Activated CD4-positive, CD25-positive, alpha-beta regulatory T cell treated with anti-CD3 and anti-CD28 coated beads, Interleukin-2, amount 50 U/mL, for 16 hours (primary cell): ENCODE results near the gene ARHGEF11.

ENCODE experiments used
- DNase-seq: peaks from one replicate; pipeline ENCODE4 v3.0.0-alpha.2; 2020; ENCODE audit warnings: low read depth, low spot score

Gene ARHGEF11

DNA sequence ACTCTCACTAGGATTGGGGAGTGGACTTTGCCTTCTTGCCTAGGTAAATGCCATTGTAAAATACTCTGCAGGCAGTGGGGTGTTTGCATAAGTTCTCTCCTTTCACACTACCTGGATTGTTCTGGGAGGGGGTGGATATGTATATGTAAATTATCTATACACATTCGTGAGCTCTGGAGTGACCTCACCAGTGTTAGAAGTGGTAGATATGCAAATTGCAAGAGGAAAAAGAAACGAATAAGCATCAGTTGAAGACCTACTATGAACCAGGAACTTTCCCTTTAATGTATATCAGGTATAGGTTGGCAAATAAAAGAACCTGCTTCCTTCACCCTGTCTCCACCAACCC, 1.5 kb upstream of the ARHGEF11 start:
- DNase-seq, result no peak

DNA sequence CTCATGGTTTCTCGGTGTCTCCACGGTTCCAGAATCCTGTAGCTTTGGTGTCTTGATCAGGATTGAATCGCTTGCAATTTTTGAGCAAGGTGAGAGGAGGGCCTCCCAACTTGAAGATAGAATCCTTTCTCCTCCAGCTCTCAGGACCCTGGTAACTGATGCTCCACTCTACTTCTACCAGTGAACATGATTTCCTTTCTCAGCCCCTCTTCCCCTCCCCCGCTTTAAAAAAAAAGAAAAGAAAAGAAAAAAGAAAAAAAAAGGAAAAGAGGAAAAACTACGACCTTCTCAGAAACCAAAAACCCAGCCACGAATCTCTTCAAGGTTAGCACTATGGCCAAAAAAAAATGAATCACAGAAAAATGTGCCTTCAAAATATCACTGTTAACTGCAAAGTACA, 1.2 kb downstream of the ARHGEF11 start:
- no peak for DNase-seq

DNA sequence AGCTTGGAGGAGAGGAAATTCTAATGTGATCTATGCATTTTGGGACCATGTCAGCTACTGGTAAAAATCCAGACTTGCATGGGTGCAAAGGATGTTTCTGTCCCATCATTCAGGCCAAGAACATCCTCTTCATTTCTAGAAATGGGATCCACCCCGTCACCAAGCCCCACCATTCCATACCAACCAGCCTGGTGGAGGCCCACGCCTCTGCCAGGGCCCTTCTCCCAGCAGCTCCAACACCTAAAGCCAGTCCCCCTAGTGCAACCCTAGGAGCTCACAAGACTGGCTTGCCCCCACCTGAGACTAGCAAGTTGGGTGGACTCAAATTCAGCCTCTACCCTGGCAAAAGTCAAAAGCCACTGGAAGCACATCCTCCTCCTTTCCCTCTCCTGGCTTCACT, 1.9 kb downstream of the ARHGEF11 start:
- no peak for DNase-seq

DNA sequence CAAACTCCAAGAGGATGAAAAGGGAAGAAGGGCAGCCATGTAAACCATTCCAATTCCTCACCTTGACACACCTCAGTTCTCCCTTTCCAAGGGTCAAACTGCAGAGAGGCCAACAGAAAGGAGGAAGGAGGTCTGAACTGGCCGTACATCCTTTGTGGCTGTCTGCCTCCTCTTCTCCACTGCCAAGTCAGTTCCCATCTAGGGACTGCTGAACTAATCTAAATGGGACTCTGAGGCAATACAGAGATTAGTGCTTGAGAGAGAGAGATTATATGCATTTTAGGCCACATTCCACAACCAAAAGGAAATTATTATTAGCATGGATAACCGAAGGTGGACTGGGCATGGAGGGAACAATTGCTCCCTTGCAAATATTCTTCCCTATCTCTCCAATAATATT, 2.7 kb downstream of the ARHGEF11 start:
- DNase-seq, result no peak

DNA sequence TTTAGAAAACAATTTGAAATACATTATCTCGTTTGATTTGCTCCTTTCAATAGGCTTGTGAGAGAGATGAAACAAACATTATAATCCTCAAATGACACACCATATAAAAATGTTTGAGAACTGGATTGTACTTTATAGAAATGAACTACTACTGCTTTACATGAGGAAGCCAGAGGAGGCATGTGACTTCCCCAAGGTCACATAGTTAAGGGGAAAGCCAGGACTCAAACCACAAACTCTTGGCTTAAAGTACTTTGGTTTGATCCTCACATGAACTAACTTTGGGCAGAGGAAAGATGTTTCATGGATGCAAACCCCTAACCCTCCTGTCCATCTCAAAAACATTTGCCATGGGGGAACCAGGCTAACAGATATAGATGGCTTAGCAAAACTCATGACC, 4.7 kb downstream of the ARHGEF11 start:
- no peak for DNase-seq

DNA sequence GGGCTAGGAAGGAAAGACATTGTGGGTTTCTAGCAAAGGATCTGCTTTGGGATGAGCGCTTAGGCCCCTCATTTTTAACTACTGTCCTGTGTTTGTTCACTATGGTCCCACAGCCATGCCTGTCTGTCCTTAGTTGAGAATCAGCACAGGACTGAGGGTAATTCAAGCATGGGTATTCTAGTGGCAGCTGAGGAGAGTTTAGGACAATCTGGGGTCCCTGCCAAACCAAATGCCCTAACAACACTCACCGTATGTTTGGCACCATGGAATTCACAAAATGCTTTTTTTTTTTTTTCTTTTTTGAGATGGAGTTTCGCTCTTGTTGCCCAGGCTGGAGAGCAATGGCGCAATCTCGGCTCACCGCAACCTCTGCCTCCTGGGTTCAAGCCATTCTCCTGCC, 10.4 kb downstream of the ARHGEF11 start:
- DNase-seq, result no peak

DNA sequence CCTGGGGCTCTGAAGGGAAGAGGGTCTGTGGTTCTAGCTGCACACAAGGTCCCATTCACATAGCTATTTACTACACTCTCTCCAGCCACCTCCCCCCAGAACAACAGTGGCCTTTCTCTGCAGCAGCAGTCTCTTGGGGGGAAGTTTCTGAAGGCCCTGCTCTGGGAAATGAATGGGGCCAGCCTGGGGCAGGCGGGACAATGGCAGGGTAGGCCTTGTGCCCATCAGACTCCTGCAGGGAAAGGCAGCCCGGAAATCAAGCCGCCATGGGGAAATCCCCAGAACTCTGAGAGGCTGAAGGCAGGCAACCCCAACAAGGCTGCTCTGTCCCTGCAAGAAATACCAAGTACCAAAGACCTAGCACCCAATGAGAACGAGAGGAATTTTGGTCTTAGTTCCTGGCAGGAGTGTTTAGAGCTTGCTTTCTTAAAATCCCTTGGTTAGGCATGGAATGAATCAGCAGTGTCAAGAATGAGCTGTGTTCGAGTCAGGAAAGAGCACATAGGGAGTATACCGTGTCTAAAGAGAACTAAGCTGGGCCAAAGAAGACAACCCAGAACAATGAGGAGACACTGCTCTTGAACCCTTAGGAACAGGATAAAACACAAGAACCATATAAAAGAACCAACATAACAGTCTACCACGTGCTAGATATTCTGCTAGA, 11.3 kb downstream of the ARHGEF11 start:
- no peak for DNase-seq

DNA sequence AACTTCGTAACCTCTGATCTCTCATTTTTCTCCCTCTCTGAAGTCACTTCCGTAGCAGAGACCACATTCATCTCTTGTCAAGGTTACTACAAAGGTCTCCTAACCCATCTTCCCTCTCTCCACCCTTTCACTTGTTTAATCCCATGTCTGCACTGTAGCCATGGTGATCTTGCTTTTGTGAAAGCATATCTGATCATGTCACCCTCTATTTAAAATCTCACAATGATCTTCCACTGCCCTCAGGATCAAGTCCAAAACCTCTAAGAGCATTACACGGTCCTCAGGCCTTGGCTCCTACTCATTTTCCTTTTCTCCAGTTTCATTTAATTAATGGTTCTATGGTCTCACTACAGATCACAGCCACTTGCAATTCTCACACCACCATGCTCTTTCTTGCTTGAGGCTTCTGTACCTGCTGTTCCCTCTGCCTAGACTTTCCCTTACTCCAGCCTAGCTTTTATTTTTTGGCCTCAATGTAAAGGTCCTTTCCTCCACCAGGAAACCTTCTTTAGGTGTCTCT, 12.1 kb downstream of the ARHGEF11 start:
- no peak for DNase-seq

DNA sequence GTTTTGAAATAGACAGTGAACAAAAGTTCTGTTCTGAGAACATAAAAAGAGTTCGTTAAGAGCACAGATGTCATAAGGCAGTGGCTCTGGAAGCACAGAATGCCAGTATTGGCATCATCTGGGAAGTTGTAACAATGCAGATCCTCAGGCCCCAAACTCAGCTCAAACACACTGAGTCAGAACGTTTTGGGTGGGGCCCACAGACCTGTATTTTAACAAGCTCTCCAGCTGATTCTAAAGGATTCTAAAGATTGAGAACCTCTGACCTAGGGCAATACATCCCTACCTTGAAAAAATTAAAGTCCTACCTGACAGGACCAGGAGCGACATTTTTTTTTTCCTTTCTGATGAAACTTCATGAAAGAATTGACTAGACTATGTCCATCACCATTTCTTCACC, 13.2 kb downstream of the ARHGEF11 start:
- DNase-seq, result no peak

DNA sequence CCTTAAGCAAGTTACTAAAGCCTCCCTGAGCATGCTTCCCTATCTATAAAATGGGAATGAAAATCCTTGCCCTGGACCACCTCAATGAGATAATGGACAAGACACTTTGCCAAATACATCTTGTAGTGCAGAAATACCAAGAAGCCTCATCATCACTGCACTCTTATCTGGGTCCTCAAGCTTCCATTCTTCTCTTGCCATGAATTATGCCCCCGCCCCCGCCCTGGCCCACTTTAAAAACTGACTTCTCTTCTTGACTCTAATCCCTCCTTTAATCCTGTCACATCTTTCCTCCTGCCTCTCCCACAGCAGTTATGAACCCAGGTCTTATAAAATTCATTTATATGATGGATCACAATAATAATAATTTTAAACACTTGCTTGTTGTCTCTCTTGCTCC, 14.8 kb downstream of the ARHGEF11 start:
- DNase-seq, result no peak

DNA sequence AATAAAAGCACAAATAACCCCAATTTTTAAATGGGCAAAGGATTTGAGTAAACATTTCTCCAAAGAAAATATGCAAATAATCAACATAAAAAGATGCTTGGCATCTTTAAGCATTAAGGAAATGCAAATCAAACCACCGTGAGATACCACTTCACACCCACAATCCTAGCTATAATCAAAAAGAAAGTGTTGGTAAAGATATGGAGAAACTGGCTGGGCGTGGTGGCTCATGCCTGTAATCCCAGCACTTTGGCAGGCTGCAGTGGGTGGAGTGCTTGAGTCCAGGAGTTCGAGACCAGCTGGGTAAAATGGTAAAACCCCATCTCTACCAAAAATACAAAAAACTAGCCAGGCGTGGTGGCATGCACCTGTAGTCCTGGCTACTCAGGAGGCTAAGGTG, 16.9 kb downstream of the ARHGEF11 start:
- DNase-seq, result no peak

DNA sequence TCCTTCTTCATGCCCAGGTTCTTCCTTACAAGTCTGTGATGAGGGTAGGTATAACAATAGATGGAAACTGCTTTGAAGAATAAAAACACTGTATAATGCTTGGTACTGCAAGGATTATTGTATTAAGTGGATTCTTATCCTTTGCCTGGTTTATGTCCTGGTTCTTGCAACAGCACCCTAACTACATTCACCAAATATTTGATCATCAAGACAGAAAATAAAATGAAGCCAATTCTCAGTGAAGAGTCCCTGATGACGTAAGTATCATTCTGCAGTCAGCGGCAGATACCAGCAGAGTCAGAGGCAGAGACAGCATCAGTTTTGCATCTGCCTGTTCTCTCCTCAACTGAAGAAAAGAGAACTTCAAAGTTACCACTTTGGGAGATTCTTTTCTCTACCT, 19.7 kb downstream of the ARHGEF11 start:
- no peak for DNase-seq

DNA sequence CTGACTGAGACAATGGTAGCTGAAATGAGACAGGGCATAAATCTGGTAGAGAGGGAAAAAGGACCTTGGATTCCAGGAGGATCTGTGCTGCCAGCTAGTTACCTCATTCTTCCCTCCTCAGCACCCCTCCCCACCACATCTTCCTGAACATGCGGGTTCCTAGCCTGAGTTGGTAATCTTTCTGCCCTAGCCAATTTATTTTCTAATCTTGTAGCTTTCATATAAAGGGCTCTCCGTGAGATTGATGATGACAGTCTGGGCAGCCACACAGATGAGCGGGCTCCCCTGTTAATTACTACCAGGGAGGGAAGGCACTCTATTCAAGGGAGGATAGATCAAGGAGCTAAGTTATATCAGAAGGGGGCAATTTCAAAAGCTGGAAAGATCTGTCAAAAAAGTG, 20.2 kb downstream of the ARHGEF11 start:
- DNase-seq, result no peak

DNA sequence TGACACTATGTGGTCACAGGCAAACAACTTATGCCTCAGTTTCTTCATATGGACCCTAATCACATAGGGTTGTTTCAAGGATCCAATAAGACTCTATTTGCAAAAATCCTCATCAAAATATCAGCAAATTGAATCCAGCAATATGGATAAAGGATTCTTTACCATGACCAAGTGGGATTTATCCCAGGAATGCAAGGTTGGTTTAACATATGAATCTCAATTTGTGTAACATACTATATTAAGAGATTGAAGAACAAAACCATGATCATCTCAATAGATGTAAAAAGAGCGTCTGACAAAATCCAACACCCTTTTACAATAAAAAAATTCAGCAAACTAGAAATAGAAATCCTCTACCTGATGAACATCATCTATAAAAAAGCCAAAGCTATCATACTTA, 23.9 kb downstream of the ARHGEF11 start:
- DNase-seq, result no peak

DNA sequence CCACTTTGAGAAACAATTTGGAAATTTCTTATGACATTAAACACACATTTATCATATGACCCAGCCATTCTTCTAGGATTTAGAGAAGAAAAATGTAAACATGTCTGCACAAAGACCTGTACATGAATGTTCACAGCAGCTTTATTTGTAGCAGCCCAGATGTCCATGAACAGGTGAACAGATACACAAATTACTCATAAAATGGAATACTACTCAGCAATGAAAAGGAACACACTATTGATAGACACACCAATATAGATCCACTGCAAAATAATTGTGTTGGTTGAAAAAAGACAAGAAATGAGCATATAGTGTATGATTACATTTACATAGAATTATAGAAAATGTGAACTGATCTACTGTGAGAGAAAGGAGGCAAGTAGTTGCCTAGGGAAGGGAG, 26.1 kb downstream of the ARHGEF11 start:
- DNase-seq, result no peak

DNA sequence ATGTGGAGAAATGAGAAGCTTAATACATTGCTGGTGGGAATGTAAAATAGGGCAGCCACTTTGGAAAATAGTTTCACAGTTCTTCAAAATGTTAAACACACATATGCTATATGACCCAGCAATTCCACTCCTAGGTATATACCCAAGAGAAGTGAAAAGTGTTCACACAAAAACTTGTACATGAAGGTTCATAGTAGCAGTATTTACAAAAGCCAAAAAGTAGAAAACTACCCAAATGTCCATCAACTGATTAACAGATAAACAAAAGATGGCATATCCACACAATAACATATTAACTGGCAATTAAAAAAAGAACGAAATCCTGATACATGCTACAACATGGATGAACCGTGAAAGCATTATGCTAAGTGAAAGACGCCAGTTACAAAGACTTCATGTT, 33.7 kb downstream of the ARHGEF11 start:
- DNase-seq, result no peak

DNA sequence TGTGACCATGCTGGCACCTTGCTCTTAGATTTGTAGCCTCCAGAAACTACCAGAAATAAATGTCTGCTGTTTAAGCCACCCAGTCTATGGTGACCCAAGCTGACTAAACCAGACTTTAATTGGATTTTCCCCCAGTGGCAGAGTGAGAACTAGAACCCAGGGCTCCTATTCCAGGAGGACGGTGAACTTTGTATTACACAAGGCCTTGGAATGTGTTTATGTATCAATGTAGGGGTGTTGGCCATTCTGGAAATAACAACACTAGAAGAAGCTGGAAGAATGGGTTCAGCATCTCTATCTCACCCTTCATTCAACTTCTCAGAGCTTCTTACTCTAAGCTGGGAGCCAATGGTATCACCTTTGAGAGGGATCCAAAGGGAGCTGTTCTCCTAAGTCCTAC, 37.0 kb downstream of the ARHGEF11 start:
- no peak for DNase-seq

DNA sequence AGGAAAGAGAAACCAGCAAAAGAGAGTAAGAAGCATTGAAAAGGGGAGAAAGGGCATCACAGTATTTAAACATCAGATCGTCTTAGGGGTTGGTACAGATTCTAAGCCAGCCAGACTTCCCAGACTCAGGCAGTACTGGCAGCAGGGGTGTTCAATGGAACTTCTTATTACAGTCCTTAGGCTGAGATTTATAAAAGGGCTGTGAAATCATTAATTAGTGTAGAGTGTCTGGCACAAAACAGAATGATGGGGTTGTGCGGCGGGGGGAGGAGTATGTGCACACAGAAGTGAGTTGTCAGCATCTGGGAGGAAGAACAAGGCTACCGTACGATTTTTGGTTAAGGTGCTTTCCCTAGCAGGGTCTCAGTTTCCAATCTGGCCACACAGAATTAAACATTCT, 38.2 kb downstream of the ARHGEF11 start:
- DNase-seq, result no peak

DNA sequence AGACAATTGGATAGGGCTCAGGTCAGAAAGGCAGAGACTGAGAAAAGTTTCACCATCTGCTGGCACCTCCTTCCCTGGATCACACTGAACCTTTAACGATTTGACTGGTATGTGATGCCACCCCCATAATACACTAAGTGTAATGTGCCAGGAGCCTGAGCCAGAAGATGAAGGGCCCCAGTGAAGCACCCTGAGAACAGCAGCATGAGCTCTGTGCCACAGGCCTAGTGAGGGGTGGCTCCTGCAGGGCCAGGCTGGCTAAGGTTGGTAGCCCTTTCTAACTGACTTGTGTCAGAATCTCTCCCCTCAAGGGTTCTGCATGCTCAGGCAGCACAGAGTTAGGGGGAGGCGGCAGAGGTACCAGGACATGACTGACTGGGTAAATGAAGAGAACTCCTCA, 38.9 kb downstream of the ARHGEF11 start:
- no peak for DNase-seq

DNA sequence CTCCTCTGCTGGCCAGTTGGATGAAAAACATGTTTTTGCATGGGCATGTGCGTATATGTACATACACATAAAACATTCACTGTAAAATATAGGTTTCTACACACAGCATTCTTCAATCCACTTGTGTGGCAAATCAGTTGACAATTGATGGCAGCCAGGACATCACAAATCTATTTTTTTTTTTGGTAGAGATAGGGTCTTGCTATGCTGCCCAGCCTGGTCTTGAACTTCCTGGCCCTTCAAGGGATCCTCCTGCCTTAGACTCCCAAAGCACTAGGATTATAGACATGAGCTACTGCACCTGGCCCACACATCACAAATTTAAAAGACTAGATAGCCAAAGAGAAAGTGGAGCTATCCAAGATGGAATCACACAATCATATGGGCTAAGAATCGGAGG, 39.6 kb downstream of the ARHGEF11 start:
- no peak for DNase-seq

DNA sequence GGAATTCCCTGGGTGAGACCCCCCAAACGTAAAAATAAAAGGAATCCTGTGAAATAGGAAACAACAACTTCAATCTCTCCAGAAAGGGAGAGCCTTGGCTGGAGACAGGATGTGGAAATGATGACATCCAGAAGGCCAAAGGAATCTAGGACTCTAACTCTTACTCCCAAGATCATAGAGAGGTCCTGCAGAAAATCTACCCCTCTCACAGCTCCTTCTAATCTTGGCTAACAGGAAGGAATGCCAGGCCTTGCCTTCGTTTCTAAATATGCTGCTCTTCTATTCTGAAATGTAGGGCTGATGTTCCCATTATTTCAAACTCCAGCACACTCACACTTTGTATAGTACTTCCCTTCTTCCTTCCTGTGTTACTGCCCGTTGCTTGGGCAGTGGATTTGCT, 40.7 kb downstream of the ARHGEF11 start:
- DNase-seq, result no peak

DNA sequence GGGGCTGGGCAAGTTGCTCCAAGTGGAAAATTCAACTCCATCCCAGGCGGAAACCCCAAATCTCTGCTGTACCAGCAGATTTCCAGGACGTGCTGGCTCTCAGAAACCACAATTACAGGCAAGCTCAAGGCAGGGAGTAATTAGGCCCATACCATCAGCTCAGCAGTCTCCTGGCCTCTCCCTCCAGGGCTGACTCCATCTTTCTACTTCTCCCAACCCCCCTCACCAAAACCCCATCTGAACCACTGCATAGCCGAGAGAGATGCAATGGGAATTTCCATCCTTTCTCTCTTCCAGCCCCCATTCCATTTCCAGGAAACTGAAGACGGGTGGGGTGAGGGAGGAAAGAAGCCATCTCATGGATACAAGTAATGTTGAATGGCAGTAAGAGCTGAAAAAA, 41.2 kb downstream of the ARHGEF11 start:
- no peak for DNase-seq

DNA sequence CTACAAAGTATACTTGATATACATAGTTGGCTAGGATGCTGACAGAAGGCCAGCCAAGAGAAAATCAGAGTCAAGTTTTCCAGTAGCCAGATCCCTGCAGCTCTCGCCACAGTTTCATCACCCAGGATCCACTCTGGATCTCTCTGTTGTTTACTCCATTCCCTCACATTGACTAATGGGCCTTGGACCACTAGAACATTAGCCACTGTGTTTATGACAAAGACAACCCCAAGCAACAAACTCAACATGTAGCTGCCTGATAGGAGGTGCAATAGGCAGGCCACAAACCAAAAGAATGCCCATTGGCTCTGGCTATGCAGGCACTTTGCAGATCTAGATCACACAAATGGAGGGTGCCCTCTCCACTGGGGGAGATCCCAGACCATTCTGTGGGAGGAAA, 44.2 kb downstream of the ARHGEF11 start:
- no peak for DNase-seq

DNA sequence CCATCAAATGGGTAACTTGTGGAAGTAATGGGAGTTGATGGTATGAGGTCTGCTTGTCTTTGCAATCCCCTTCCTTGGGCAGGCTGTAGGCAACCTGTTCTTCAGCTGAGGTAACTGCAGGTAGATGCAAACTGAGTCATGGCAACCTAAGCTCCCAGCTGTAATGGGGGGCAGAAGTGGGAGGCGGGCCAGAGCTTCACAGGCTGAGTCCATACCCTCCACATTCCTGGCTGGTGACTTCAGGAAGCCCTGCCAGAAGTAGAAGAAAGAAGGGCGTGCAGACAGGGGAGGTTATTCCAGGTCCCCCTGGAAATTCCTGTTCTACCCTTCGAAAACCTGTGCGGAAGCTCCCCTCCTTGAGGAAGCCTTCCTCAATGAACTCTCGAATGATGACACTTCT, 44.9 kb downstream of the ARHGEF11 start:
- DNase-seq, result no peak
